ENCODE measurements around the gene PPIL4.

DNA sequence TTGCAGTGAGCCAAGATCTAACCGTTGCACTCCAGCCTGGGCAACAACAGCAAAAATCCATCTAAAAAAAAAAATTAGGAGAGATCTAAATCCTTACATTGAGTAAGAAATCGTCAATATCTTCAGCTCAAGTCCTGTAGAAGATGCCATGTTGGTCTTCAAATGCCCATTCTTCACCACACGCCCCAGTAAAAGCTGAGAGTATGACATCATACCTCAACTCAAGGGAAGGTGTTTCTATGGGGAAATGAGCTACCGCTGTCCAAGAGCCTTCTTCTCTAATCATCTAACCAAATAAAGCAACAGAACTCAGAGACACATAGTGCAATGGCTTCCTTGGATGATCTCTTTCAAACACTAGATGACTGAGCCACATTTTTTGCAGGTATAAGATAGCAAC, 58.5 kb downstream of the PPIL4 start:
- TF ChIP-seq POLR2AphosphoS5 (IDR thresholded peaks at IDR 0.05; ENCODE audit: low read depth, low read length) (no peak), POLR2A (IDR thresholded peaks at IDR 0.05; ENCODE audit: low read depth, low read length) (no peak)
